Measurements from ENCODE around the gene IFNA8. TPM values are rescaled to one million over a fixed set of nuclear protein-coding genes. Genes with fewer than 3 reads are reported as not detected.

IFNA8 gene
- total and polyA plus RNA-seq, 2 of the 8 experiments (the other 6 are each of a cell fraction or from before 2014, with no cell fraction given): not detected

DNA sequence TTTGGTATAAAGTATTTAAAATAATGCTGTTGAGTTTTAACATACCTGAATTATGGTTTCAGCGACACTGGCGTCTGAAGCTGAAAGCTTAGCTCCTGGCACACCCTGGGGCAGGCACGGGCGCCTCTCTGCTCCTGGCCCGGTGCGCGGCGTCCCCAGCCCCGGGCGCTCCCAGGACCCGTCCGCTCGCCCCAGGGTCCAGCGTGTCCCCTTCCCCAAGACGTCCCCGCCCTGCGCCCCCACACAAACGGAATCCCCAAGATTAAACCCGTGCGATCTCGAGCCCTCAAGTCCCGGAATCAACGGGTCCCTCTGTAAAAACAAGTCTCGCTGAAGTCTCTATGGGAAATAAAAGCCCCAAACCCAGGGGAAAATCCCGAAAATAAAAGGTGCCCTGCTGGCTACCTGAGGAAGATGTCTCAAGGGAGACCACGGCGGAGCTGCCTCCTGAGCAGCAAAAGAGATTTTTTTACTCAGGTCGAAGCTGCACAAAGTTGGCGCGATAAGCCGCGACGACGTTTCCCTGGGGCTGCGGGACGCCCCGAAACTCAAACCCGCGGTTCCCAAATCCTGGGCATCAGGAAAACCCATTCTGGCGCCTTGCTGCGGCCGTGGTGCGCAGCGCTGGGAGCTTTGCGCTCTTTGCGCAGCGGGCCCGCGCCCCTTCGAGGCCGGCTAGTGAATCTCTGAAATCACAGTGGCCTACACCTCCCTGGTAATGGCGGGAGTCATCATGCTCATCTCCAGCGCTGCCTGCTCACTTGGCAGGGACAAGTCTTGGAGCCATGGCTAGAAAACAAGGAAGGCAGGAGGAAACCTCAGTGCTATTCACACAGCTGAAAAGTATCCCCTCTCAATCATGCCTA lies 6.3 kb upstream of the IFNA8 start (continued):
- peak; percentile 62 for TF ChIP-seq ASH2L (IDR thresholded peaks at IDR 0.05; ENCODE audit: low read length)
- TF ChIP-seq MAFK (IDR thresholded peaks at IDR 0.05; ENCODE audit: low read depth, low read length): no peak
- TF ChIP-seq TAF7 (optimal IDR thresholded peaks at IDR 0.05; ENCODE audit: borderline replicate concordance, low read depth, low read length): no peak
- TF ChIP-seq HDAC2 (IDR thresholded peaks at IDR 0.05; ENCODE audit: borderline replicate concordance in 1 of 2, low read depth in 2 of 2, low read length in 2 of 2): no peak
- TF ChIP-seq, protein P1, sequence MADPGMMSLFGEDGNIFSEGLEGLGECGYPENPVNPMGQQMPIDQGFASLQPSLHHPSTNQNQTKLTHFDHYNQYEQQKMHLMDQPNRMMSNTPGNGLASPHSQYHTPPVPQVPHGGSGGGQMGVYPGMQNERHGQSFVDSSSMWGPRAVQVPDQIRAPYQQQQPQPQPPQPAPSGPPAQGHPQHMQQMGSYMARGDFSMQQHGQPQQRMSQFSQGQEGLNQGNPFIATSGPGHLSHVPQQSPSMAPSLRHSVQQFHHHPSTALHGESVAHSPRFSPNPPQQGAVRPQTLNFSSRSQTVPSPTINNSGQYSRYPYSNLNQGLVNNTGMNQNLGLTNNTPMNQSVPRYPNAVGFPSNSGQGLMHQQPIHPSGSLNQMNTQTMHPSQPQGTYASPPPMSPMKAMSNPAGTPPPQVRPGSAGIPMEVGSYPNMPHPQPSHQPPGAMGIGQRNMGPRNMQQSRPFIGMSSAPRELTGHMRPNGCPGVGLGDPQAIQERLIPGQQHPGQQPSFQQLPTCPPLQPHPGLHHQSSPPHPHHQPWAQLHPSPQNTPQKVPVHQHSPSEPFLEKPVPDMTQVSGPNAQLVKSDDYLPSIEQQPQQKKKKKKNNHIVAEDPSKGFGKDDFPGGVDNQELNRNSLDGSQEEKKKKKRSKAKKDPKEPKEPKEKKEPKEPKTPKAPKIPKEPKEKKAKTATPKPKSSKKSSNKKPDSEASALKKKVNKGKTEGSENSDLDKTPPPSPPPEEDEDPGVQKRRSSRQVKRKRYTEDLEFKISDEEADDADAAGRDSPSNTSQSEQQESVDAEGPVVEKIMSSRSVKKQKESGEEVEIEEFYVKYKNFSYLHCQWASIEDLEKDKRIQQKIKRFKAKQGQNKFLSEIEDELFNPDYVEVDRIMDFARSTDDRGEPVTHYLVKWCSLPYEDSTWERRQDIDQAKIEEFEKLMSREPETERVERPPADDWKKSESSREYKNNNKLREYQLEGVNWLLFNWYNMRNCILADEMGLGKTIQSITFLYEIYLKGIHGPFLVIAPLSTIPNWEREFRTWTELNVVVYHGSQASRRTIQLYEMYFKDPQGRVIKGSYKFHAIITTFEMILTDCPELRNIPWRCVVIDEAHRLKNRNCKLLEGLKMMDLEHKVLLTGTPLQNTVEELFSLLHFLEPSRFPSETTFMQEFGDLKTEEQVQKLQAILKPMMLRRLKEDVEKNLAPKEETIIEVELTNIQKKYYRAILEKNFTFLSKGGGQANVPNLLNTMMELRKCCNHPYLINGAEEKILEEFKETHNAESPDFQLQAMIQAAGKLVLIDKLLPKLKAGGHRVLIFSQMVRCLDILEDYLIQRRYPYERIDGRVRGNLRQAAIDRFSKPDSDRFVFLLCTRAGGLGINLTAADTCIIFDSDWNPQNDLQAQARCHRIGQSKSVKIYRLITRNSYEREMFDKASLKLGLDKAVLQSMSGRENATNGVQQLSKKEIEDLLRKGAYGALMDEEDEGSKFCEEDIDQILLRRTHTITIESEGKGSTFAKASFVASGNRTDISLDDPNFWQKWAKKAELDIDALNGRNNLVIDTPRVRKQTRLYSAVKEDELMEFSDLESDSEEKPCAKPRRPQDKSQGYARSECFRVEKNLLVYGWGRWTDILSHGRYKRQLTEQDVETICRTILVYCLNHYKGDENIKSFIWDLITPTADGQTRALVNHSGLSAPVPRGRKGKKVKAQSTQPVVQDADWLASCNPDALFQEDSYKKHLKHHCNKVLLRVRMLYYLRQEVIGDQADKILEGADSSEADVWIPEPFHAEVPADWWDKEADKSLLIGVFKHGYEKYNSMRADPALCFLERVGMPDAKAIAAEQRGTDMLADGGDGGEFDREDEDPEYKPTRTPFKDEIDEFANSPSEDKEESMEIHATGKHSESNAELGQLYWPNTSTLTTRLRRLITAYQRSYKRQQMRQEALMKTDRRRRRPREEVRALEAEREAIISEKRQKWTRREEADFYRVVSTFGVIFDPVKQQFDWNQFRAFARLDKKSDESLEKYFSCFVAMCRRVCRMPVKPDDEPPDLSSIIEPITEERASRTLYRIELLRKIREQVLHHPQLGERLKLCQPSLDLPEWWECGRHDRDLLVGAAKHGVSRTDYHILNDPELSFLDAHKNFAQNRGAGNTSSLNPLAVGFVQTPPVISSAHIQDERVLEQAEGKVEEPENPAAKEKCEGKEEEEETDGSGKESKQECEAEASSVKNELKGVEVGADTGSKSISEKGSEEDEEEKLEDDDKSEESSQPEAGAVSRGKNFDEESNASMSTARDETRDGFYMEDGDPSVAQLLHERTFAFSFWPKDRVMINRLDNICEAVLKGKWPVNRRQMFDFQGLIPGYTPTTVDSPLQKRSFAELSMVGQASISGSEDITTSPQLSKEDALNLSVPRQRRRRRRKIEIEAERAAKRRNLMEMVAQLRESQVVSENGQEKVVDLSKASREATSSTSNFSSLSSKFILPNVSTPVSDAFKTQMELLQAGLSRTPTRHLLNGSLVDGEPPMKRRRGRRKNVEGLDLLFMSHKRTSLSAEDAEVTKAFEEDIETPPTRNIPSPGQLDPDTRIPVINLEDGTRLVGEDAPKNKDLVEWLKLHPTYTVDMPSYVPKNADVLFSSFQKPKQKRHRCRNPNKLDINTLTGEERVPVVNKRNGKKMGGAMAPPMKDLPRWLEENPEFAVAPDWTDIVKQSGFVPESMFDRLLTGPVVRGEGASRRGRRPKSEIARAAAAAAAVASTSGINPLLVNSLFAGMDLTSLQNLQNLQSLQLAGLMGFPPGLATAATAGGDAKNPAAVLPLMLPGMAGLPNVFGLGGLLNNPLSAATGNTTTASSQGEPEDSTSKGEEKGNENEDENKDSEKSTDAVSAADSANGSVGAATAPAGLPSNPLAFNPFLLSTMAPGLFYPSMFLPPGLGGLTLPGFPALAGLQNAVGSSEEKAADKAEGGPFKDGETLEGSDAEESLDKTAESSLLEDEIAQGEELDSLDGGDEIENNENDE (IDR thresholded peaks at IDR 0.05; ENCODE audit: insufficient replicate concordance, low read length): no peak
- peak; percentile 26 to 43; a peak in 2 of 4 replicates for TF ChIP-seq RAD21 (IDR thresholded peaks at IDR 0.05 in 1 of 2, conservative IDR thresholded peaks at IDR 0.05 in 1 of 2; ENCODE audit: low read depth in 2 of 2, low read length in 2 of 2)
- no peak for TF ChIP-seq KDM5A (IDR thresholded peaks at IDR 0.05; ENCODE audit: low read length)
- no peak for TF ChIP-seq NRF1 (IDR thresholded peaks at IDR 0.05; ENCODE audit: low read depth, low read length)
- no peak for TF ChIP-seq CTBP2 (IDR thresholded peaks at IDR 0.05; ENCODE audit: borderline replicate concordance, insufficient read depth, insufficient read length, low read length)

Data from H1 (cell line).